ENCODE data around the gene DEK.

Gene DEK

GRCh38 chr6:18265787-18266522 is 1.6 kb upstream of the DEK start:
- no peak for DNase-seq

- no peak for DNase-seq
Measured at GRCh38 chr6:18264923-18265377, 620 bp upstream of the DEK start.

- peak; percentile 77 for DNase-seq
Measured at GRCh38 chr6:18263418-18264218, 712 bp downstream of the DEK start.

GRCh38 chr6:18262702-18263417 is 1.5 kb downstream of the DEK start:
- peak; percentile 77 for DNase-seq

GRCh38 chr6:18261877-18262276 is 2.5 kb downstream of the DEK start:
- no peak for DNase-seq

- DNase-seq: peak; percentile 65
Measured at GRCh38 chr6:18260448-18261106, 3.8 kb downstream of the DEK start.

GRCh38 chr6:18259675-18260447 is 4.5 kb downstream of the DEK start:
- DNase-seq: no peak

GRCh38 chr6:18254793-18255192 is 9.5 kb downstream of the DEK start:
- DNase-seq: no peak

GRCh38 chr6:18253635-18254034 is 10.7 kb downstream of the DEK start:
- DNase-seq: no peak

- no peak for DNase-seq
Measured at GRCh38 chr6:18249271-18249670, 15.1 kb downstream of the DEK start.

- DNase-seq: no peak
Measured at GRCh38 chr6:18248698-18249097, 15.6 kb downstream of the DEK start.

GRCh38 chr6:18247002-18247401 is 17.3 kb downstream of the DEK start:
- no peak for DNase-seq

GRCh38 chr6:18246205-18246604 is 18.1 kb downstream of the DEK start:
- no peak for DNase-seq

- DNase-seq: no peak
Measured at GRCh38 chr6:18245642-18246041, 18.7 kb downstream of the DEK start.

- DNase-seq: no peak
Measured at GRCh38 chr6:18245079-18245478, 19.3 kb downstream of the DEK start.

GRCh38 chr6:18244251-18244650 is 20.1 kb downstream of the DEK start:
- DNase-seq: no peak

- no peak for DNase-seq
Measured at GRCh38 chr6:18243302-18243893, 20.9 kb downstream of the DEK start.

- no peak for DNase-seq
Measured at GRCh38 chr6:18242062-18242851, 22.1 kb downstream of the DEK start.

- DNase-seq: no peak
Measured at GRCh38 chr6:18241208-18242038, 22.9 kb downstream of the DEK start.

- no peak for DNase-seq
Measured at GRCh38 chr6:18240230-18240629, 24.1 kb downstream of the DEK start.
